GM12801 (cell line): Measurements from ENCODE around the gene DNHD1.

Experiments
- CTCF ChIP-seq: IDR thresholded peaks from one replicate; pipeline ENCODE4 v1.5.1; 2011; ENCODE audit warnings: control low read depth; ENCODE audit not compliant: insufficient read length; ENCODE audit errors: extremely low read depth

Gene DNHD1

GRCh38 chr11:6556139-6556949 lies 59.3 kb downstream of the DNHD1 start:
- TF ChIP-seq CTCF, result no peak

DNA sequence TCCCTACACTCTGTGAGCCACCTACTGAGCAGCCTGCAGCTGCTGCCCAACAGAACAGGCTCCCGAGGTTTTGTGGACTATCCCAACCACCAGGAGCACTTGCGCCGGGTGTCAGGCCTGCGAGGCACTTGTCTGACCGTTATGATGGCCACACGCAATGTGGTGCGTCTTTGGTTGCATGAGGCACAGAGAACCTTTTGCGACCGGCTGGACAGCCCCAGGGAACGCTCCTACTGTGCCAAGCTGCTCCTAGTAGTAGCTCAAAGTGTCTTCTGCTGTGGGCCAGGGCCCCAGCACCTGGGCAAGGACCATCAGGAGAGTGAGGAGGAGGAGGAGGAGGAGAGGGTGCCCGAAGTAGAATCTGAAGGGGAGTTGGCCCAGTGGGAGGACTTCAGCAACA lies 60.0 kb downstream of the DNHD1 start:
- no peak for TF ChIP-seq CTCF

- no peak for TF ChIP-seq CTCF
Measured at GRCh38 chr11:6557761-6558674, 60.9 kb downstream of the DNHD1 start.

DNA sequence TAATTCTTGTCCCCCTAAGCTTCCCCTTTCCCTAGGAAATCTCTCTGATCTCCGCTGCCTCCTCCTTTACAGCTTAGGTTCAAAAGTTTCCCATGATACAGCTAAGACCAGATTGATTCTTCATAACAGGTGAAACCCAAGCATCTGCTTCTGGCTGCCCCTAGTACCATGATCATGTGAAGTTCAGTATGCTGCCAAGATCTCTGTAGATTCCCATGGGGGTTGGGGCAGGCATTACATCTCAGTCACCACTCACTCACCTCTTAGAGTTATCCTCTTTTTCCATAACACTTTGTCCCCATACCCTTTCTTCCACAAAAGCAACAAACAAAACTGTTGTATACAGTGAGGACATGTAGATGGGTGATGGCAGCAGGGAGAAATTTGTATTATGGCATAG lies 62.3 kb downstream of the DNHD1 start:
- TF ChIP-seq CTCF, result no peak

GRCh38 chr11:6561288-6561687 lies 64.2 kb downstream of the DNHD1 start:
- TF ChIP-seq CTCF, result no peak

- TF ChIP-seq CTCF, result no peak
Measured at GRCh38 chr11:6563121-6563619, 66.1 kb downstream of the DNHD1 start.

DNA sequence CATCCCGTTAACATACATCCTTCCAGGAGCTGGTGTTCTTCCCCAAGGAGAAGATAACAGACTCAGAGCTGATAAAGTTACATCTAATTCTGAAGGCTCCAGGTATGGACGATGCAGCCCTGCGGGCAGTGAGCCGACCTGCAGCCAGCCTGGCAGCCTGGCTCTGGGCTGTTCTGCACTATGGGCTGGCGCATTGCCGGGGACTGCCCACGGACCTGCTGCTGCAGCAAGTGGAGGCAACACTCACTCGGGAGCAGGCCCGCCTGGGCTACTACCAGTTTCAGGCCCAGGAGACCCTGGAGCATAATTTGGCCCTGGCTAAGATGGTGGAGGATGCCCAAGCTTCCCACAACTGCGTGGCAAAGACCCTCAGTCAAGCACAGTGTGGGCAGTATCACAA lies 66.6 kb downstream of the DNHD1 start:
- no peak for TF ChIP-seq CTCF
